DOHH2 (cell line): Measurements from ENCODE around the gene NME4.
A peak's percentile ranks its signal among the peaks of the same experiment; 100 is the strongest.
"Not testable (repeated sequence)": the region's sequence is repeated elsewhere in the genome, so short reads cannot be mapped to it uniquely, and the experiment has no call there.

Experiments
- H3F3A ChIP-seq: fragments of 200-600 bp; sonication (generic), shearing (Covaris generic); 2 replicates; pipeline ENCODE4 v1.6.0; 2016; ENCODE audit warnings: antibody characterized with exemption, mild to moderate bottlenecking; ENCODE audit not compliant: control insufficient read depth, insufficient read depth
- H3K27ac ChIP-seq: fragments of 200-600 bp; sonication (generic); 2 replicates; pipeline ENCODE4 v1.5.1; 2014; ENCODE audit warnings: low read depth, mild to moderate bottlenecking, low read length, moderate library complexity
- H3K27me3 ChIP-seq: fragments of 200-600 bp; sonication (generic); 2 replicates; pipeline ENCODE4 v1.6.1; 2014; ENCODE audit warnings: mild to moderate bottlenecking, low read length, mixed read lengths; ENCODE audit not compliant: control insufficient read depth
- H3K36me3 ChIP-seq: fragments of 200-600 bp; sonication (generic); 2 replicates; pipeline ENCODE4 v1.6.1; 2014; ENCODE audit warnings: mild to moderate bottlenecking, low read length, moderate library complexity, mixed read lengths; ENCODE audit not compliant: control insufficient read depth
- H3K4me1 ChIP-seq: fragments of 200-600 bp; sonication (generic); 2 replicates; pipeline ENCODE4 v1.6.1; 2014; ENCODE audit warnings: mild to moderate bottlenecking, low read length, mixed read lengths; ENCODE audit not compliant: control insufficient read depth
- H3K4me2 ChIP-seq: fragments of 200-600 bp; sonication (generic); 2 replicates; pipeline ENCODE4 v1.6.0; 2014; ENCODE audit warnings: mild to moderate bottlenecking, low read length, moderate library complexity
- H3K4me3 ChIP-seq: fragments of 200-600 bp; sonication (generic); 2 replicates; pipeline ENCODE4 v1.5.1; 2014; ENCODE audit warnings: mild to moderate bottlenecking, low read length, mixed read lengths
- H3K79me2 ChIP-seq: fragments of 200-600 bp; sonication (generic); 2 replicates; pipeline ENCODE4 v1.6.1; 2014; ENCODE audit warnings: mild to moderate bottlenecking, low read length, mixed read lengths; ENCODE audit not compliant: control insufficient read depth
- H3K9me2 ChIP-seq: fragments of 200-600 bp; sonication (generic); replicated peaks from 2 replicates; pipeline ENCODE4 v1.6.1; 2014; ENCODE audit warnings: mild to moderate bottlenecking, low read length, mixed read lengths; ENCODE audit not compliant: control insufficient read depth
- H3K9me3 ChIP-seq: fragments of 200-600 bp; sonication (generic); 2 replicates; pipeline ENCODE4 v1.6.1; 2014; ENCODE audit warnings: antibody characterized with exemption, low read length, mixed read lengths; ENCODE audit not compliant: control insufficient read depth, insufficient read depth
- H4K20me1 ChIP-seq: fragments of 200-600 bp; sonication (generic); 2 replicates; pipeline ENCODE4 v1.6.0; 2014; ENCODE audit warnings: low read depth, mild to moderate bottlenecking, antibody characterized with exemption, low read length, moderate library complexity; ENCODE audit not compliant: control insufficient read depth, insufficient read depth
- CTCF ChIP-seq: fragments of 200-600 bp; sonication (generic); IDR thresholded peaks from one replicate; pipeline ENCODE4 v1.5.1; 2014; ENCODE audit warnings: antibody characterized with exemption, mild to moderate bottlenecking, low read depth, low read length; ENCODE audit not compliant: poor library complexity, severe bottlenecking
- EZH2phosphoT487 ChIP-seq: fragments of 200-600 bp; sonication (generic); IDR thresholded peaks from 2 replicates; pipeline ENCODE4 v1.6.1; 2017; ENCODE audit warnings: borderline replicate concordance, mild to moderate bottlenecking, antibody characterized with exemption, low read length, moderate library complexity, mixed read lengths

Gene NME4

GRCh38 chr16:397135-397661 lies at the start of gene NME4:
TSS of gene NME4 (plus strand) at chr16:397199. CDS start at chr16:397223, 24 bp downstream.
- Histone ChIP-seq H3K79me2 (peaks cover 43% of the 10 kb centered on the region), H3K4me2 (peak within 1 kb of the TSS; percentile 72), H3K27ac (peak within 1 kb of the TSS; percentile 78), H3K9me3 (peaks cover 2% of the 10 kb centered on the region; the same call in 1 of the 2 replicates), H3K4me3 (peak within 1 kb of the TSS; percentile 83), H4K20me1 (no peaks in the 10 kb centered on the region), H3K27me3 (no peaks in the 10 kb centered on the region), H3K4me1 (peaks cover 51% of the 10 kb centered on the region), H3K9me2 (no peaks in the 10 kb centered on the region), H3F3A (peaks cover 38% of the 10 kb centered on the region), H3K36me3 (peaks cover 37% of the 10 kb centered on the region)
- TF ChIP-seq CTCF (no peak), EZH2phosphoT487 (no peak)

- Histone ChIP-seq H3K36me3 (peaks cover 46% of the 10 kb centered on the region), H3K27me3 (no peaks in the 10 kb centered on the region), H3K79me2 (peaks cover 97% of the 10 kb centered on the region), H3K9me3 (no peaks in the 10 kb centered on the region), H3K4me2 (no peak overlapping the region), H3K4me1 (peaks cover 32% of the 10 kb centered on the region), H4K20me1 (peaks cover 5% of the 10 kb centered on the region), H3F3A (no peaks in the 10 kb centered on the region), H3K27ac (no peak overlapping the region), H3K4me3 (no peak overlapping the region), H3K9me2 (no peaks in the 10 kb centered on the region)
- TF ChIP-seq CTCF (no peak), EZH2phosphoT487 (no peak)
These were observed 49.8 kb upstream of the NME4 start for GRCh38 chr16:347203-347602.

DNA sequence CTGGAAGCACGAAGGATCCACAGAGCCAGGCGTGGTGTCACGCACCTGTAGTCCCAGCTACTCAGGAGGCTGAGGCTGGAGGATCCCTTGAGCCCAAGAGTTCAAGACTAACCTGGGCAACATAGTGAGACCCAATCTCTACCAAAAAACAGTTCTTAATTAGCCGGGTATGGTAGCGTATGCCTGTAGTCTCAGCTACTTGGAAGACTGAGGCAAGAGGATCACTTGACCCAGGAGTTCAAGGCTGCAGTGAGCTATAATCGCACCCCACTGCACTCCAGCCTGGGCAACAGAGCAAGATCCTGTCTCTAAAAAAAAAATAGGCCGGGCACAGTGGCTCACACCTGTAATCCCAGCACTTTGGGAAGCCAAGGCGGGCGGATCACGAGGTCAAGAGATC lies 48.5 kb upstream of the NME4 start:
- H4K20me1 ChIP-seq, H3K4me3 ChIP-seq, H3K4me2 ChIP-seq, H3K9me3 ChIP-seq, H3K9me2 ChIP-seq, H3K27ac ChIP-seq, H3F3A ChIP-seq, H3K27me3 ChIP-seq: not testable (repeated sequence)
- Histone ChIP-seq H3K79me2 (peaks cover 84% of the 10 kb centered on the region), H3K36me3 (peaks cover 39% of the 10 kb centered on the region), H3K4me1 (peaks cover 35% of the 10 kb centered on the region)

DNA sequence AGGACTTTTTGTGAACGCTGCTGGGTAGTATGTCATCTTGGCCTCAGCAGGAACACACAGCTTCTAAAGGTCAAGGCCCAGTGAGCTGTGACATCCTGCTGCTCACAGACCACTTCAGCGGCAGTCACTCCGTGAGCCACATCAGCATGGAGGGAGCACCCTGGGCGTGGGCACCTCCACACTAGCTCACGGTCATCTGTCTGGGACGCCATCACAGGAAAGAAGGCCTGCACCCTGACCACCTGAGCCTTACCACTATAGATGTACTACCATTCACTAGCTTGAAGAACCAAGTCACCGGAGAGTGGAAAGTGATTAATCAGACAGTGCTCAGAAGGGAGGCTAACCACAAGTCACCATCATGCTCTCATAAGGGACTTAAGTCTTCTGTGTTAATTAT lies 47.8 kb upstream of the NME4 start:
- Histone ChIP-seq H3K79me2 (peaks cover 77% of the 10 kb centered on the region), H3K4me1 (peaks cover 35% of the 10 kb centered on the region), H3K4me3 (peak overlapping the region; percentile 0; the same call in 1 of the 2 replicates), H3K27me3 (no peaks in the 10 kb centered on the region), H3K36me3 (peaks cover 39% of the 10 kb centered on the region), H3F3A (no peaks in the 10 kb centered on the region), H3K9me2 (no peaks in the 10 kb centered on the region), H3K4me2 (peak overlapping the region; percentile 12), H4K20me1 (peaks cover 5% of the 10 kb centered on the region), H3K9me3 (no peaks in the 10 kb centered on the region), H3K27ac (no peak overlapping the region)
- TF ChIP-seq CTCF, result no peak
- TF ChIP-seq EZH2phosphoT487, result no peak
